ENCODE data around the gene NHLRC1.

Gene NHLRC1

DNA sequence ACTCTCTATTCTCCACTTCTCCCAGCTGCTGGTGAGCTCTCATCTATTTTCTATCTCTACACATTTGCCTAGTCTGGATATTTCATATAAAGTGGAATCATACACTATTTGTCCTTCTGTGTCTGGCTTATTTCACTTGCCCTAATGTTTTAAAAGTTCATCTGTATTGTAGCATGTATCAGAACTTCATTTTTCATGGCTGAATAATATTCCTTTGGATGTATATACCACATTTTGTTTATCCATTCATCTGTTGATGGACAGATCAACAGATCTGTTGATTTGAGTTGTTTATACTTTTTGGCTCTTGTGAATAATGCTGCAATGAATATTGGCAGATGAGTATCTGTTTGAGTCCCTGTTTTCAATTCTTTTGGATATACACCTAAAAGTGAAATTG lies 49.6 kb downstream of the NHLRC1 start:
- DNase-seq (ENCODE audit: low read depth in 1 of 2, low spot score in 1 of 2), result no peak
- H3K4me3 ChIP-seq (replicated peaks; ENCODE audit: insufficient read depth, low read length), result no peak overlapping the region

DNA sequence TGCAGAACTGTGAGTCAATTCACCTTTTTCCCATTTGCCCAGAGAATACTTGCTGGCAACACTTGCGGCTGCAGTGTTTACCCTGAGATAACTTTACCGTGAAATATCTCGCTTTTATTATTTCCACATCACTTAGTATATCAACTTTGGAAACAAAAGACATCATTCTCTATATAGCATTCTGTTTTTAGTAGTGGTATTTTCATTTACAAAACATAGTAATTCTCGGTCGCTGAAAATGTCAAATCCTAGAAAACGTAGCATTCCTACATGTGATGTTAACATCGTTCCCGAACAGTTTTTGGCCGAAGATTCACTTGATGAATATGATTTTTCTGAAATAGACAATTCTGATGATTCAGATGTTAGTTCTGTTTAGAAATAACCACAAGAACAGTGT lies 52.0 kb downstream of the NHLRC1 start:
- H3K4me3 ChIP-seq (replicated peaks; ENCODE audit: insufficient read depth, low read length), result no peak overlapping the region
- no peaks in the 10 kb centered on the region for H3K27me3 ChIP-seq (ENCODE audit: insufficient read depth, poor library complexity, severe bottlenecking)
- TF ChIP-seq POLR2AphosphoS5 (IDR thresholded peaks at IDR 0.05; ENCODE audit: low read depth) (no peak), SPI1 (IDR thresholded peaks at IDR 0.05; ENCODE audit: borderline replicate concordance, low read depth) (no peak), GABPA (IDR thresholded peaks at IDR 0.05; ENCODE audit: low read depth) (no peak)
- TF ChIP-seq, protein P1, sequence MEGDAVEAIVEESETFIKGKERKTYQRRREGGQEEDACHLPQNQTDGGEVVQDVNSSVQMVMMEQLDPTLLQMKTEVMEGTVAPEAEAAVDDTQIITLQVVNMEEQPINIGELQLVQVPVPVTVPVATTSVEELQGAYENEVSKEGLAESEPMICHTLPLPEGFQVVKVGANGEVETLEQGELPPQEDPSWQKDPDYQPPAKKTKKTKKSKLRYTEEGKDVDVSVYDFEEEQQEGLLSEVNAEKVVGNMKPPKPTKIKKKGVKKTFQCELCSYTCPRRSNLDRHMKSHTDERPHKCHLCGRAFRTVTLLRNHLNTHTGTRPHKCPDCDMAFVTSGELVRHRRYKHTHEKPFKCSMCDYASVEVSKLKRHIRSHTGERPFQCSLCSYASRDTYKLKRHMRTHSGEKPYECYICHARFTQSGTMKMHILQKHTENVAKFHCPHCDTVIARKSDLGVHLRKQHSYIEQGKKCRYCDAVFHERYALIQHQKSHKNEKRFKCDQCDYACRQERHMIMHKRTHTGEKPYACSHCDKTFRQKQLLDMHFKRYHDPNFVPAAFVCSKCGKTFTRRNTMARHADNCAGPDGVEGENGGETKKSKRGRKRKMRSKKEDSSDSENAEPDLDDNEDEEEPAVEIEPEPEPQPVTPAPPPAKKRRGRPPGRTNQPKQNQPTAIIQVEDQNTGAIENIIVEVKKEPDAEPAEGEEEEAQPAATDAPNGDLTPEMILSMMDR (IDR thresholded peaks at IDR 0.05; ENCODE audit: insufficient read depth, low read length), result no peak
- TF ChIP-seq, protein P2, sequence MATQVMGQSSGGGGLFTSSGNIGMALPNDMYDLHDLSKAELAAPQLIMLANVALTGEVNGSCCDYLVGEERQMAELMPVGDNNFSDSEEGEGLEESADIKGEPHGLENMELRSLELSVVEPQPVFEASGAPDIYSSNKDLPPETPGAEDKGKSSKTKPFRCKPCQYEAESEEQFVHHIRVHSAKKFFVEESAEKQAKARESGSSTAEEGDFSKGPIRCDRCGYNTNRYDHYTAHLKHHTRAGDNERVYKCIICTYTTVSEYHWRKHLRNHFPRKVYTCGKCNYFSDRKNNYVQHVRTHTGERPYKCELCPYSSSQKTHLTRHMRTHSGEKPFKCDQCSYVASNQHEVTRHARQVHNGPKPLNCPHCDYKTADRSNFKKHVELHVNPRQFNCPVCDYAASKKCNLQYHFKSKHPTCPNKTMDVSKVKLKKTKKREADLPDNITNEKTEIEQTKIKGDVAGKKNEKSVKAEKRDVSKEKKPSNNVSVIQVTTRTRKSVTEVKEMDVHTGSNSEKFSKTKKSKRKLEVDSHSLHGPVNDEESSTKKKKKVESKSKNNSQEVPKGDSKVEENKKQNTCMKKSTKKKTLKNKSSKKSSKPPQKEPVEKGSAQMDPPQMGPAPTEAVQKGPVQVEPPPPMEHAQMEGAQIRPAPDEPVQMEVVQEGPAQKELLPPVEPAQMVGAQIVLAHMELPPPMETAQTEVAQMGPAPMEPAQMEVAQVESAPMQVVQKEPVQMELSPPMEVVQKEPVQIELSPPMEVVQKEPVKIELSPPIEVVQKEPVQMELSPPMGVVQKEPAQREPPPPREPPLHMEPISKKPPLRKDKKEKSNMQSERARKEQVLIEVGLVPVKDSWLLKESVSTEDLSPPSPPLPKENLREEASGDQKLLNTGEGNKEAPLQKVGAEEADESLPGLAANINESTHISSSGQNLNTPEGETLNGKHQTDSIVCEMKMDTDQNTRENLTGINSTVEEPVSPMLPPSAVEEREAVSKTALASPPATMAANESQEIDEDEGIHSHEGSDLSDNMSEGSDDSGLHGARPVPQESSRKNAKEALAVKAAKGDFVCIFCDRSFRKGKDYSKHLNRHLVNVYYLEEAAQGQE (IDR thresholded peaks at IDR 0.05; ENCODE audit: insufficient replicate concordance, low read depth), result no peak
- H3K27ac ChIP-seq (replicated peaks), result no peak overlapping the region
- no peak for DNase-seq (ENCODE audit: low read depth in 1 of 2, low spot score in 1 of 2)

More for the DNA sequence above, 49.6 kb downstream of the NHLRC1 start:
- no peaks in the 10 kb centered on the region for H3K27me3 ChIP-seq (ENCODE audit: insufficient read depth, poor library complexity, severe bottlenecking)
- TF ChIP-seq, protein P1 (IDR thresholded peaks at IDR 0.05; ENCODE audit: insufficient read depth, low read length), result no peak
- TF ChIP-seq, protein P2 (IDR thresholded peaks at IDR 0.05; ENCODE audit: insufficient replicate concordance, low read depth), result no peak
- no peak for TF ChIP-seq POLR2AphosphoS5 (IDR thresholded peaks at IDR 0.05; ENCODE audit: low read depth)
- TF ChIP-seq SPI1 (IDR thresholded peaks at IDR 0.05; ENCODE audit: borderline replicate concordance, low read depth), result no peak
- TF ChIP-seq GABPA (IDR thresholded peaks at IDR 0.05; ENCODE audit: low read depth), result no peak
- no peak overlapping the region for H3K27ac ChIP-seq (replicated peaks)

Measured in HL-60 (cell line).